Anterior cingulate cortex (tissue), 58 donors: Measurements from ENCODE around the gene HRAS.

Source experiments
- DNase-seq, 58 donors: peaks; one replicate each; lab custom pipeline; 2025; lab: John Stamatoyannopoulos, UW

HRAS gene

GRCh38 chr11:567629-568292 lies 32.4 kb upstream of the HRAS start:
- peak in 1 of 58 donors; percentile 36 for DNase-seq

GRCh38 chr11:567011-567628 lies 31.7 kb upstream of the HRAS start:
- no peak for DNase-seq

- no peak for DNase-seq
These were observed 30.6 kb upstream of the HRAS start for GRCh38 chr11:565921-566509.

- DNase-seq: no peak
These were observed 28.6 kb upstream of the HRAS start for GRCh38 chr11:563812-564578.

- no peak for DNase-seq
These were observed 27.9 kb upstream of the HRAS start for GRCh38 chr11:563066-563811.

GRCh38 chr11:562046-562645 lies 26.8 kb upstream of the HRAS start:
- no peak for DNase-seq

GRCh38 chr11:561148-562003 lies 26.0 kb upstream of the HRAS start:
- DNase-seq: peak in 1 of 58 donors; percentile 23

- DNase-seq: peak; percentile 9 to 89 (median 78)
These were observed 25.1 kb upstream of the HRAS start, which contains the start of the genes LMNTD2 and RASSF7 for GRCh38 chr11:560305-561147. TSS of gene LMNTD2 (minus strand) at chr11:560738. CDS start at chr11:560716, 22 bp downstream. TSS of gene RASSF7 (plus strand) at chr11:560970. CDS start at chr11:561769, 799 bp downstream.

GRCh38 chr11:559712-560304 lies 24.4 kb upstream of the HRAS start:
- no peak for DNase-seq

- no peak for DNase-seq
These were observed 23.7 kb upstream of the HRAS start for GRCh38 chr11:559020-559620.

- no peak for DNase-seq
These were observed 23.1 kb upstream of the HRAS start for GRCh38 chr11:558503-558902.

GRCh38 chr11:557328-558132 lies 22.2 kb upstream of the HRAS start:
- DNase-seq: no peak

GRCh38 chr11:556662-557256 lies 21.4 kb upstream of the HRAS start:
- DNase-seq: no peak

- DNase-seq: no peak
These were observed 20.6 kb upstream of the HRAS start for GRCh38 chr11:555780-556661.

- no peak for DNase-seq
These were observed 19.9 kb upstream of the HRAS start for GRCh38 chr11:555227-555779.
